ENCODE results near the gene TM4SF5. TPM values are rescaled to one million over a fixed set of nuclear protein-coding genes. Genes with fewer than 3 reads are reported as not detected.

The TM4SF5 gene
- total RNA-seq, 2 experiments from 2014 or later = not detected

GRCh38 chr17:4740025-4740351, 31.7 kb upstream of the TM4SF5 start:
- Mint-ChIP-seq H3K4me3 (peak overlapping the region; percentile 60), H3K36me3 (no peaks in the 10 kb centered on the region), H3K27ac (no peak overlapping the region), H3K27me3 (peaks cover 30% of the 10 kb centered on the region), H3K9me3 (ENCODE audit: low read depth) (no peaks in the 10 kb centered on the region), H3K4me1 (peaks cover 20% of the 10 kb centered on the region)
- DNase-seq = no peak
- no peak for ATAC-seq
- CTCF ChIA-PET = interaction anchor here (1.0 kb wide), 1 partner anchor 114 kb away, joined by 3 read pairs; no protein-coding TSS in a partner anchor

GRCh38 chr17:4740584-4740983, 31.1 kb upstream of the TM4SF5 start:
- CTCF ChIA-PET = interaction anchor here (1.0 to 1.2 kb wide), 2 partner anchors 39 to 115 kb away, joined by 3 read pairs; no protein-coding TSS in a partner anchor
- no peaks in the 10 kb centered on the region for H3K36me3 Mint-ChIP-seq
- no peak for ATAC-seq
- no peak overlapping the region for H3K27ac Mint-ChIP-seq
- no peak for DNase-seq
- peaks cover 33% of the 10 kb centered on the region for H3K27me3 Mint-ChIP-seq
- H3K9me3 Mint-ChIP-seq (ENCODE audit: low read depth) = no peaks in the 10 kb centered on the region
- H3K4me1 Mint-ChIP-seq = peaks cover 22% of the 10 kb centered on the region
- peak overlapping the region; percentile 60 for H3K4me3 Mint-ChIP-seq

GRCh38 chr17:4741544-4741943, 30.1 kb upstream of the TM4SF5 start:
- no peaks in the 10 kb centered on the region for H3K9me3 Mint-ChIP-seq (ENCODE audit: low read depth)
- ATAC-seq (no peak), DNase-seq (no peak)
- CTCF ChIA-PET = interaction anchor here (1.2 kb wide), 1 partner anchor 38 kb away, joined by 3 read pairs; no protein-coding TSS in a partner anchor
- no peak overlapping the region for H3K4me3 Mint-ChIP-seq
- peaks cover 32% of the 10 kb centered on the region for H3K27me3 Mint-ChIP-seq
- H3K4me1 Mint-ChIP-seq = peaks cover 17% of the 10 kb centered on the region
- no peak overlapping the region for H3K27ac Mint-ChIP-seq
- no peaks in the 10 kb centered on the region for H3K36me3 Mint-ChIP-seq

GRCh38 chr17:4742133-4742532, 29.6 kb upstream of the TM4SF5 start:
- H3K4me3 Mint-ChIP-seq = no peak overlapping the region

GRCh38 chr17:4742629-4743028, 29.1 kb upstream of the TM4SF5 start:
- ATAC-seq (no peak), DNase-seq (no peak)
- Mint-ChIP-seq H3K4me3 (no peak overlapping the region), H3K4me1 (peaks cover 22% of the 10 kb centered on the region), H3K9me3 (ENCODE audit: low read depth) (no peaks in the 10 kb centered on the region), H3K36me3 (no peaks in the 10 kb centered on the region), H3K27ac (no peak overlapping the region), H3K27me3 (peaks cover 35% of the 10 kb centered on the region)
- CTCF ChIA-PET = no interaction called here

More at GRCh38 chr17:4742133-4742532, 29.6 kb upstream of the TM4SF5 start:
- Mint-ChIP-seq H3K27ac (no peak overlapping the region), H3K36me3 (no peaks in the 10 kb centered on the region), H3K27me3 (peaks cover 35% of the 10 kb centered on the region), H3K9me3 (ENCODE audit: low read depth) (no peaks in the 10 kb centered on the region), H3K4me1 (peaks cover 19% of the 10 kb centered on the region)
- DNase-seq (no peak), ATAC-seq (no peak)
- CTCF ChIA-PET = interaction anchor here (1.2 kb wide), 1 partner anchor 38 kb away, joined by 3 read pairs; no protein-coding TSS in a partner anchor

GRCh38 chr17:4743216-4743615, 28.5 kb upstream of the TM4SF5 start:
- CTCF ChIA-PET = no interaction called here
- Mint-ChIP-seq H3K27me3 (peaks cover 36% of the 10 kb centered on the region), H3K27ac (no peak overlapping the region), H3K4me1 (peaks cover 28% of the 10 kb centered on the region), H3K36me3 (no peaks in the 10 kb centered on the region), H3K4me3 (no peak overlapping the region), H3K9me3 (ENCODE audit: low read depth) (no peaks in the 10 kb centered on the region)
- no peak for ATAC-seq
- no peak for DNase-seq

- H3K9me3 Mint-ChIP-seq (ENCODE audit: low read depth) = no peaks in the 10 kb centered on the region
- H3K36me3 Mint-ChIP-seq = no peaks in the 10 kb centered on the region
- H3K4me1 Mint-ChIP-seq = peaks cover 27% of the 10 kb centered on the region
- H3K27ac Mint-ChIP-seq = no peak overlapping the region
- ATAC-seq (no peak), DNase-seq (no peak)
- peaks cover 35% of the 10 kb centered on the region for H3K27me3 Mint-ChIP-seq
- CTCF ChIA-PET = interaction anchor here (1.3 kb wide), 1 partner anchor 42 kb away, joined by 5 read pairs; the partner anchor contains the start of gene VMO1
- no peak overlapping the region for H3K4me3 Mint-ChIP-seq
Measured at GRCh38 chr17:4743898-4744297, 27.8 kb upstream of the TM4SF5 start.

GRCh38 chr17:4744999-4745969, 26.4 kb upstream of the TM4SF5 start:
- no peak overlapping the region for H3K4me3 Mint-ChIP-seq
- H3K9me3 Mint-ChIP-seq (ENCODE audit: low read depth) = no peaks in the 10 kb centered on the region
- peaks cover 36% of the 10 kb centered on the region for H3K27me3 Mint-ChIP-seq
- ATAC-seq = no peak
- no peak overlapping the region for H3K27ac Mint-ChIP-seq
- no peak for DNase-seq
- H3K4me1 Mint-ChIP-seq = peaks cover 21% of the 10 kb centered on the region
- CTCF ChIA-PET = interaction anchor here (1.3 kb wide), 1 partner anchor 41 kb away, joined by 5 read pairs; the partner anchor contains the start of gene VMO1
- H3K36me3 Mint-ChIP-seq = no peaks in the 10 kb centered on the region

- DNase-seq (peak; percentile 65), ATAC-seq (peak; percentile 90)
- H3K9me3 Mint-ChIP-seq (ENCODE audit: low read depth) = no peaks in the 10 kb centered on the region
- peak overlapping the region; percentile 54 for H3K4me3 Mint-ChIP-seq
- H3K27ac Mint-ChIP-seq = peak overlapping the region; percentile 38
- peaks cover 22% of the 10 kb centered on the region for H3K4me1 Mint-ChIP-seq
- CTCF ChIA-PET = interaction anchor here (0.6 to 2.8 kb wide), 3 partner anchors 38 to 985 kb away, joined by 3 to 14 read pairs (median 5); partner anchors contain the start of genes ARRB2 and GLTPD2
- H3K36me3 Mint-ChIP-seq = no peaks in the 10 kb centered on the region
- H3K27me3 Mint-ChIP-seq = peaks cover 42% of the 10 kb centered on the region
Measured at GRCh38 chr17:4747847-4748246, 23.8 kb upstream of the TM4SF5 start.

- no peak overlapping the region for H3K4me3 Mint-ChIP-seq
- no peak for ATAC-seq
- no peak for DNase-seq
- H3K4me1 Mint-ChIP-seq = peaks cover 22% of the 10 kb centered on the region
- CTCF ChIA-PET = interaction anchor here (0.8 to 2.8 kb wide), 2 partner anchors 39 to 41 kb away, joined by 3 to 14 read pairs; partner anchors contain the start of genes ARRB2 and GLTPD2
- peaks cover 45% of the 10 kb centered on the region for H3K27me3 Mint-ChIP-seq
- no peaks in the 10 kb centered on the region for H3K36me3 Mint-ChIP-seq
- H3K27ac Mint-ChIP-seq = no peak overlapping the region
- H3K9me3 Mint-ChIP-seq (ENCODE audit: low read depth) = no peaks in the 10 kb centered on the region
Measured at GRCh38 chr17:4748686-4749085, 23.0 kb upstream of the TM4SF5 start.

- Mint-ChIP-seq H3K9me3 (ENCODE audit: low read depth) (no peaks in the 10 kb centered on the region), H3K4me1 (peaks cover 20% of the 10 kb centered on the region), H3K36me3 (no peaks in the 10 kb centered on the region), H3K4me3 (no peak overlapping the region), H3K27ac (no peak overlapping the region), H3K27me3 (peaks cover 55% of the 10 kb centered on the region)
- DNase-seq = no peak
- CTCF ChIA-PET = no interaction called here
- no peak for ATAC-seq
Measured at GRCh38 chr17:4750606-4751005, 21.1 kb upstream of the TM4SF5 start.

GRCh38 chr17:4751932-4752331, 19.8 kb upstream of the TM4SF5 start:
- Mint-ChIP-seq H3K4me1 (peaks cover 17% of the 10 kb centered on the region), H3K36me3 (no peaks in the 10 kb centered on the region), H3K9me3 (ENCODE audit: low read depth) (no peaks in the 10 kb centered on the region), H3K4me3 (no peak overlapping the region), H3K27ac (no peak overlapping the region), H3K27me3 (peaks cover 56% of the 10 kb centered on the region)
- no peak for ATAC-seq
- CTCF ChIA-PET = no interaction called here
- DNase-seq = no peak

GRCh38 chr17:4753392-4753791, 18.3 kb upstream of the TM4SF5 start:
- ATAC-seq (no peak), DNase-seq (no peak)
- Mint-ChIP-seq H3K9me3 (ENCODE audit: low read depth) (no peaks in the 10 kb centered on the region), H3K27me3 (peaks cover 61% of the 10 kb centered on the region), H3K36me3 (no peaks in the 10 kb centered on the region), H3K4me1 (peaks cover 6% of the 10 kb centered on the region), H3K27ac (no peak overlapping the region), H3K4me3 (no peak overlapping the region)
- CTCF ChIA-PET = interaction anchor here (0.8 kb wide), 1 partner anchor 27 kb away, joined by 3 read pairs; no protein-coding TSS in a partner anchor

All from activated CD8-positive, alpha-beta memory T cell treated with anti-CD3 and anti-CD28 coated beads, Interleukin-2, amount 10 ng/mL, durations not matched to agents 7 days and 5 days (primary cell).